ENCODE data around the gene CLP1.
"Not testable (repeated sequence)": the region's sequence is repeated elsewhere in the genome, so short reads cannot be mapped to it uniquely, and the experiment has no call there.

CLP1 gene

GRCh38 chr11:57641011-57641807 lies 16.4 kb upstream of the CLP1 start:
- DNase-seq = peak; percentile 65 to 77 (median 73)

- DNase-seq = no peak
Measured at GRCh38 chr11:57643802-57644201, 13.8 kb upstream of the CLP1 start.

- DNase-seq = peak; percentile 80 to 94 (median 88)
Measured at GRCh38 chr11:57644748-57645688, 12.5 kb upstream of the CLP1 start.

- no peak for DNase-seq
Measured at GRCh38 chr11:57645689-57646085, 11.9 kb upstream of the CLP1 start.

- DNase-seq = peak; percentile 89 to 92 (median 90)
Measured at GRCh38 chr11:57646194-57646798, 11.3 kb upstream of the CLP1 start.

GRCh38 chr11:57646799-57647303 lies 10.7 kb upstream of the CLP1 start:
- DNase-seq = peak in 1 of 3 donors; percentile 46

GRCh38 chr11:57647372-57647771 lies 10.2 kb upstream of the CLP1 start:
- DNase-seq = no peak

GRCh38 chr11:57647960-57648800 lies 9.4 kb upstream of the CLP1 start:
- DNase-seq = peak; percentile 80 to 84 (median 82)

GRCh38 chr11:57648801-57649735 lies 8.5 kb upstream of the CLP1 start:
- DNase-seq = peak in 2 of 3 donors; percentile 44 to 55

GRCh38 chr11:57649826-57650738 lies 7.5 kb upstream of the CLP1 start, which contains the start of gene YPEL4:
Gene YPEL4 (minus strand): TSS chr11:57649912. CDS start chr11:57647107, 2,805 bp downstream.
- peak; percentile 66 to 82 (median 81) for DNase-seq

- DNase-seq = no peak
Measured at GRCh38 chr11:57650739-57651090, 6.8 kb upstream of the CLP1 start.

GRCh38 chr11:57651408-57651807 lies 6.2 kb upstream of the CLP1 start:
- DNase-seq = no peak

- DNase-seq = not testable (repeated sequence)
Measured at GRCh38 chr11:57652230-57652629, 5.3 kb upstream of the CLP1 start.

GRCh38 chr11:57652662-57653061 lies 4.9 kb upstream of the CLP1 start:
- no peak for DNase-seq

GRCh38 chr11:57653163-57653562 lies 4.4 kb upstream of the CLP1 start:
- DNase-seq = peak in 1 of 3 donors; percentile 20

GRCh38 chr11:57656885-57657193 lies 723 bp upstream of the CLP1 start:
- DNase-seq = no peak

GRCh38 chr11:57658023-57658361 lies 430 bp downstream of the CLP1 start:
- DNase-seq = no peak

- no peak for DNase-seq
Measured at GRCh38 chr11:57659669-57660068, 2.1 kb downstream of the CLP1 start.

GRCh38 chr11:57662893-57663292 lies 5.3 kb downstream of the CLP1 start:
- DNase-seq = no peak

GRCh38 chr11:57663975-57664374 lies 6.4 kb downstream of the CLP1 start:
- DNase-seq = no peak
